Upper lobe of left lung (tissue), 4 donors: ENCODE results near the gene GDF15.

Experiments used
- CTCF ChIP-seq, 6 experiments: fragments of 450-650 bp in 4 of 6; fragments of 200-600 bp in 2 of 6; sonication (generic) in 2 of 6; IDR thresholded peaks; one replicate each; pipeline ENCODE4 v1.5.1; 2016 to 2019; ENCODE audit warnings: antibody characterized with exemption in 6 of 6
- POLR2A ChIP-seq, 4 donors: fragments of 450-650 bp; IDR thresholded peaks; one replicate each; pipeline ENCODE4 v1.5.1; 2016 to 2017; ENCODE audit warnings: antibody characterized with exemption in 4 of 4, mild to moderate bottlenecking in 2 of 4
- POLR2AphosphoS5 ChIP-seq, 2 donors: sonication (generic); formaldehyde crosslinking; IDR thresholded peaks; one replicate each; pipeline ENCODE4 v1.5.1; 2017; ENCODE audit warnings: antibody characterized with exemption in 2 of 2

GRCh38 chr19:18350490-18350889 is 35.5 kb upstream of the GDF15 start:
- no peak for TF ChIP-seq CTCF (IDR thresholded peaks at IDR 0.05)
- no peak for TF ChIP-seq POLR2AphosphoS5 (IDR thresholded peaks at IDR 0.05)
- no peak for TF ChIP-seq POLR2A (IDR thresholded peaks at IDR 0.05)
